ENCODE data around the gene MYOM1. TPM values are rescaled to one million over a fixed set of nuclear protein-coding genes. Genes with fewer than 3 reads are reported as not detected.

Gene MYOM1
- polyA plus RNA-seq, 1 experiment: 0.02 TPM

DNA sequence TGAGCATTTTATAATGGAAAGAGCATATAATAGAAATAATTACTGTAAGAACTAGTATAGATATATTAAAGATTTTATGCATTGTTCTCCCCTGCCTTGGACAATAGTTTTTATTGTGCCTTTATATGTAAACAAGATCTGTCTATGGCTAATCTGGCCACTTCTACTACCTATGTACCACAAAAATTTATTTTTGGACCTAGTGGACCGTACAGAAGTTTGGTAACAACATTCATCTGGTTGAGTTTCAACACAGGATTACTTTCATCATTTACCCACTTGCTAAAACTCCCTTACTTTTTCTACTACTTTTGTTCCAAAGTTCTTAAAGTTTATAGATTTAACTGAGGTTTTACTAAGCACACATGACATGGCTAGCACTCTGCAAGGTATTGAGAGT, 13.2 kb upstream of the MYOM1 start:
- peaks cover 4% of the 10 kb centered on the region for H3K27me3 ChIP-seq (ENCODE audit: control insufficient read depth, insufficient read depth, low read length)
- no peaks in the 10 kb centered on the region for H3K9me3 ChIP-seq (ENCODE audit: control insufficient read depth, insufficient read depth, low read length)
- ChIA-PET CTCF (interaction anchor here (1.1 kb wide), 1 partner anchor 81 kb away, joined by 3 read pairs; no protein-coding TSS in a partner anchor), POLR2A (no interaction called here)
- H3K27ac ChIP-seq (ENCODE audit: low read depth, low read length): no peak overlapping the region
- H3K4me3 ChIP-seq (ENCODE audit: low read depth, low read length): no peak overlapping the region
- no peak for DNase-seq (ENCODE audit: low read depth, low spot score)
- TF ChIP-seq, protein P1, sequence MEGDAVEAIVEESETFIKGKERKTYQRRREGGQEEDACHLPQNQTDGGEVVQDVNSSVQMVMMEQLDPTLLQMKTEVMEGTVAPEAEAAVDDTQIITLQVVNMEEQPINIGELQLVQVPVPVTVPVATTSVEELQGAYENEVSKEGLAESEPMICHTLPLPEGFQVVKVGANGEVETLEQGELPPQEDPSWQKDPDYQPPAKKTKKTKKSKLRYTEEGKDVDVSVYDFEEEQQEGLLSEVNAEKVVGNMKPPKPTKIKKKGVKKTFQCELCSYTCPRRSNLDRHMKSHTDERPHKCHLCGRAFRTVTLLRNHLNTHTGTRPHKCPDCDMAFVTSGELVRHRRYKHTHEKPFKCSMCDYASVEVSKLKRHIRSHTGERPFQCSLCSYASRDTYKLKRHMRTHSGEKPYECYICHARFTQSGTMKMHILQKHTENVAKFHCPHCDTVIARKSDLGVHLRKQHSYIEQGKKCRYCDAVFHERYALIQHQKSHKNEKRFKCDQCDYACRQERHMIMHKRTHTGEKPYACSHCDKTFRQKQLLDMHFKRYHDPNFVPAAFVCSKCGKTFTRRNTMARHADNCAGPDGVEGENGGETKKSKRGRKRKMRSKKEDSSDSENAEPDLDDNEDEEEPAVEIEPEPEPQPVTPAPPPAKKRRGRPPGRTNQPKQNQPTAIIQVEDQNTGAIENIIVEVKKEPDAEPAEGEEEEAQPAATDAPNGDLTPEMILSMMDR (IDR thresholded peaks at IDR 0.05; ENCODE audit: low read depth, low read length): no peak

DNA sequence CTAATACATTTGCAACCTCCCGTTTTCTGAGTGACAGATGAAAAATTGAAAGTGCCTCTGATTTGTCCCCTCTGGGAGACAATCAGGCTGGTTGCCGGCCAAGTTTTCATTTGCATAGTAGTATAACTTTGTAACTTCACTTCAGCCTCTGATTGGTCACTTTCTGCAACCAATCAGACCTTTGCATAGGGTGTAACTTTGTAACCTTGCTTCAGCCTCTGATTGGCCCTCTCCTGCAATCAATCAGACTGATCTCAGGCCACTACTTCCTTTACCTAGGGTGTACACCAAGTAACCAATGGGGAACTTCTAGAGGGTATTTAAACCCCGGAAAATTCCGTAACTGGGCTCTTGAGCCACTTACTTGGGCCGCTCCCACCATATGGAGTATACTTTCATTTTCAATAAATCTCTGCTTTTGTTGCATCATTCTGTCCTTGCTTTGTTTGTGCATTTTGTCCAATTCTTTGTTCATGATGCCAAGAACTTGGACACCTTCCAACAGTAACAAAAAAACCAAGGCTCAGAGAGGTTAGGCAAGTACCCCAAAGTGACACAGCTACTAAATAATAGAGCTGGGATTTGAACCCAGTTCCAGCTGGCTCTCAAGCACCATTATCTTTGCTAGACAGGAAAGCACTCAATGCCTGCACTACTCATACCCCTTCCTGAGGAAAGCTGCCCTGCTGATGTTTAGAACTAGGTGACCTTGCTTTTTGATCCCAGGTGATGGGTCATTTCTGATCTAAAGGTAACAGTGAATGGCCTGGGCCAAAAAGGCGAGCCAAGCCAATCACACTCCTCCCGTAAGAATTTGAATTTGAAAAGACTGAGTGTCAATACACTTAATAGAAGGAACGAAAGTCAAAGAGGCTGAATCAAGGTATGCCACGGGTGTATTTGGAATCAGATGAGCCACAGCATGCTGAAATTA, 10.9 kb upstream of the MYOM1 start:
- Histone ChIP-seq H3K27ac (ENCODE audit: low read depth, low read length) (no peak overlapping the region), H3K4me3 (ENCODE audit: low read depth, low read length) (no peak overlapping the region), H3K9me3 (ENCODE audit: control insufficient read depth, insufficient read depth, low read length) (no peaks in the 10 kb centered on the region), H3K27me3 (ENCODE audit: control insufficient read depth, insufficient read depth, low read length) (peaks cover 9% of the 10 kb centered on the region)
- ChIA-PET CTCF (interaction anchor here (0.7 kb wide), 1 partner anchor 963 kb away, joined by 6 read pairs; no protein-coding TSS in a partner anchor), POLR2A (no interaction called here)
- no peak for DNase-seq (ENCODE audit: low read depth, low spot score)
- TF ChIP-seq, protein P1 (IDR thresholded peaks at IDR 0.05; ENCODE audit: low read depth, low read length): no peak

DNA sequence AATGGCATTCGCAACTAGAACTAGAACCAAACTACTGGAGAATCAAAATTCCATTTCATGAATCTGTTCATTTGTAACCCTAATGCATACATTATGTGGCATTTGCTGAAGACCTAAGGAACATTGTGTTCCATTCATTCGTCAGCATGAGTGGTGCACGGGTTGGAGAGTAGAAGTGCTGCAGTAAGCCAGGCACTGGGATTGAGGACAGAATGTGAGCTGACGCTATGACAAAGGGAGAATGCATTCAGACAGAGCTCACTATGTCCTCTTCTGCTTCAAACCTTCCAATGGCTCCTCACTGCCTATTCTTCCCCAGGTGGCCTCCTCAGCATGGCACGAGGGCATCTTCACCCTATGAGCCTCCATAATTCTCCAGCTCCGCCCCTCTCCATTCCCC, 6.3 kb upstream of the MYOM1 start:
- TF ChIP-seq, protein P1 (IDR thresholded peaks at IDR 0.05; ENCODE audit: low read depth, low read length): no peak
- Histone ChIP-seq H3K27me3 (ENCODE audit: control insufficient read depth, insufficient read depth, low read length) (peaks cover 11% of the 10 kb centered on the region), H3K4me3 (ENCODE audit: low read depth, low read length) (no peak overlapping the region), H3K27ac (ENCODE audit: low read depth, low read length) (no peak overlapping the region), H3K9me3 (ENCODE audit: control insufficient read depth, insufficient read depth, low read length) (no peaks in the 10 kb centered on the region)
- no peak for DNase-seq (ENCODE audit: low read depth, low spot score)
- POLR2A ChIA-PET: no interaction called here
- CTCF ChIA-PET: no interaction called here

DNA sequence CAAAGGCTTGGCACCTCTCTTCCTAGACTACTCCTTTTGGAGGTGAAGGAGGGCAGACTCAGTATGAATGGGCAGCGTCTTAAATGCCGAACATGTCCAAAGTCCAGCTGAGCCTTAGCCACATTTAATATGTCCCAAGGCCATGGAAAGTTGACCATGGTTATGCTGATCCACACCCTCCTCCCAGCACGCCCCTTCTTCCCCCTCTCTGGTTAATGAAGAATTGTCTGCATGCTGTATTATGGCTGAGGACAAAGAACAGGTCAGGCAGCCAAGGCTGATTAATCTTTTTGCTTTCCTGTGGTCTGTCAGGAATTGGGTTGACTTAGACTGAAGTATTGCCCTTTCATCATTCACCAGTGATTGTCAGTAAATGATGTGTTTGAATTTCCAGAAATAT, 5.8 kb upstream of the MYOM1 start:
- peaks cover 11% of the 10 kb centered on the region for H3K27me3 ChIP-seq (ENCODE audit: control insufficient read depth, insufficient read depth, low read length)
- no peaks in the 10 kb centered on the region for H3K9me3 ChIP-seq (ENCODE audit: control insufficient read depth, insufficient read depth, low read length)
- DNase-seq (ENCODE audit: low read depth, low spot score): no peak
- H3K4me3 ChIP-seq (ENCODE audit: low read depth, low read length): no peak overlapping the region
- no peak overlapping the region for H3K27ac ChIP-seq (ENCODE audit: low read depth, low read length)
- TF ChIP-seq, protein P1 (IDR thresholded peaks at IDR 0.05; ENCODE audit: low read depth, low read length): no peak
- ChIA-PET CTCF (no interaction called here), POLR2A (no interaction called here)

DNA sequence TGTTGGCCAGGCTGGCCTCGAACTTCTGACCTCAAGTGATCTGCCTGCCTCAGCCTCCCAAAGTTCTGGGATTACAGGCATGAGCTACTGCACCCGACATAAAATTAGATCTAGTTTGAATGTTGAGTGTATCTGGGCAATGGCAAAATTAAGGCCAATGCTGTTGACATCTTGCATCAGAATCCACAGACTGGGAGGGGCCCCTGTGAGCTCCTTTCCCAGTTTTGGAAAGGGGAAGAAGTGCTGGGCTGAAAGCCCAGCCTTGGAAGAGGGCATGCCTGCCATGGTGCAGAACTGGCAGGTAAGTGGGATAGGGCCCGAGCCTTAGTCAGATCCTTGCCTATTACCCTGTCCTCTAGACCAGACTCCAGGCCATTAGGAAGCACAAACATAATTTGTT, 4.5 kb upstream of the MYOM1 start:
- CTCF ChIA-PET: interaction anchor here (1.4 kb wide), 1 partner anchor 14 kb away, joined by 4 read pairs; no protein-coding TSS in a partner anchor
- Histone ChIP-seq H3K27me3 (ENCODE audit: control insufficient read depth, insufficient read depth, low read length) (peaks cover 11% of the 10 kb centered on the region), H3K9me3 (ENCODE audit: control insufficient read depth, insufficient read depth, low read length) (no peaks in the 10 kb centered on the region), H3K4me3 (ENCODE audit: low read depth, low read length) (no peak overlapping the region), H3K27ac (ENCODE audit: low read depth, low read length) (no peak overlapping the region)
- DNase-seq (ENCODE audit: low read depth, low spot score): no peak
- POLR2A ChIA-PET: no interaction called here
- TF ChIP-seq, protein P1 (IDR thresholded peaks at IDR 0.05; ENCODE audit: low read depth, low read length): no peak

Data from AG04450 (cell line).